Measurements from ENCODE around the gene OR4D9. TPM values are rescaled to one million over a fixed set of nuclear protein-coding genes. Genes with fewer than 3 reads are reported as not detected.

The OR4D9 gene
- total and polyA plus RNA-seq, 2 donors (not counting 3 experiments of a cell fraction or from before 2014, with no cell fraction given) = not detected

GRCh38 chr11:59552844-59553243, 41.5 kb downstream of the OR4D9 start:
- Histone ChIP-seq H3K27me3 (ENCODE audit: control insufficient read depth in 2 of 2, insufficient read depth in 2 of 2, low read length in 2 of 2) (no peaks in the 10 kb centered on the region), H4K20me1 (replicated peaks; ENCODE audit: control insufficient read depth, extremely low read depth, insufficient read depth, low read length) (no peaks in the 10 kb centered on the region), H3K4me3 (replicated peaks in 1 of 3; ENCODE audit: insufficient read depth in 1 of 3, low read depth in 1 of 3, low read length in 3 of 3) (no peak overlapping the region), H2AFZ (ENCODE audit: low read depth, low read length) (no peak overlapping the region), H3K36me3 (ENCODE audit: control insufficient read depth in 2 of 2, extremely low read depth in 1 of 2, insufficient read depth in 2 of 2, low read length in 2 of 2) (no peaks in the 10 kb centered on the region), H3K4me1 (ENCODE audit: control insufficient read depth, extremely low read depth, insufficient read depth, low read length) (peaks cover 22% of the 10 kb centered on the region), H3K9ac (replicated peaks; ENCODE audit: extremely low read depth, insufficient read depth, low read length) (no peak overlapping the region), H3K27ac (ENCODE audit: insufficient read depth, low read depth, low read length) (no peak overlapping the region), H3K79me2 (ENCODE audit: control insufficient read depth, insufficient read depth, low read length) (no peaks in the 10 kb centered on the region), H3K9me1 (replicated peaks; ENCODE audit: control insufficient read depth, extremely low read depth, insufficient read depth, low read length) (no peaks in the 10 kb centered on the region), H3K9me3 (replicated peaks; ENCODE audit: control insufficient read depth, insufficient read depth, low read length) (no peaks in the 10 kb centered on the region), H3K4me2 (ENCODE audit: insufficient read depth, low read length) (no peak overlapping the region)
- dilution Hi-C loops (cut with MboI; ENCODE audit: extremely low pct_ligation_motif_present, low sequenced_read_pairs) = no loop called here
- FAIRE-seq = no peak
- POLR2A ChIA-PET = no interaction called here
- no peak for TF ChIP-seq MYC (IDR thresholded peaks at IDR 0.05; ENCODE audit: low read depth, low read length)
- no peak for TF ChIP-seq FOS (IDR thresholded peaks at IDR 0.05; ENCODE audit: borderline replicate concordance, insufficient read depth, low read length)
- no peak for TF ChIP-seq GATA2 (IDR thresholded peaks at IDR 0.05; ENCODE audit: insufficient read depth, insufficient read length, low read depth, low read length)
- TF ChIP-seq JUN (IDR thresholded peaks at IDR 0.05; ENCODE audit: borderline replicate concordance, insufficient read depth, insufficient read length, low read depth) = no peak
- no peak for TF ChIP-seq MAX (IDR thresholded peaks at IDR 0.05; ENCODE audit: insufficient read depth, insufficient read length)
- intact Hi-C loops (cut with micrococcal nuclease) = loop anchor here (5.0 to 10.0 kb wide), 2 partner anchors 249 to 642 kb away; no protein-coding TSS in a partner anchor
- CTCF ChIA-PET = interaction anchor here (1.7 kb wide), 1 partner anchor 13 kb away, joined by 4 read pairs; no protein-coding TSS in a partner anchor
- no TSS peak for BruUV-seq (replicated peaks)
- no peak for DNase-seq (ENCODE audit: low read depth, low spot score)

GRCh38 chr11:59553323-59553722, 42.0 kb downstream of the OR4D9 start:
- no TSS peak for BruUV-seq (replicated peaks)
- H3K27ac ChIP-seq (ENCODE audit: insufficient read depth, low read depth, low read length) = no peak overlapping the region
- H3K9me1 ChIP-seq (replicated peaks; ENCODE audit: control insufficient read depth, extremely low read depth, insufficient read depth, low read length) = no peaks in the 10 kb centered on the region
- no peaks in the 10 kb centered on the region for H4K20me1 ChIP-seq (replicated peaks; ENCODE audit: control insufficient read depth, extremely low read depth, insufficient read depth, low read length)
- DNase-seq (ENCODE audit: low read depth, low spot score) = no peak
- peaks cover 18% of the 10 kb centered on the region for H3K4me1 ChIP-seq (ENCODE audit: control insufficient read depth, extremely low read depth, insufficient read depth, low read length)
- no peak overlapping the region for H3K4me3 ChIP-seq (replicated peaks in 1 of 3; ENCODE audit: insufficient read depth in 1 of 3, low read depth in 1 of 3, low read length in 3 of 3)
- no peak for TF ChIP-seq CTCF (IDR thresholded peaks at IDR 0.05; ENCODE audit: extremely low read depth in 1 of 2, insufficient read depth in 1 of 2, low read depth in 1 of 2, low read length in 2 of 2)
- no peak for TF ChIP-seq POLR2A (IDR thresholded peaks at IDR 0.05; ENCODE audit: low read depth, low read length)
- no peak for TF ChIP-seq POLR2AphosphoS5 (IDR thresholded peaks at IDR 0.05; ENCODE audit: insufficient read depth, low read depth, low read length)
- TF ChIP-seq MAX (IDR thresholded peaks at IDR 0.05; ENCODE audit: insufficient read depth, insufficient read length) = no peak
- no peak for TF ChIP-seq FOS (IDR thresholded peaks at IDR 0.05; ENCODE audit: borderline replicate concordance, insufficient read depth, low read length)
- no peak for TF ChIP-seq EZH2 (IDR thresholded peaks at IDR 0.05; ENCODE audit: borderline replicate concordance, low read depth, low read length, severe bottlenecking)
- no peak for TF ChIP-seq MYC (IDR thresholded peaks at IDR 0.05; ENCODE audit: low read depth, low read length)
- no peak for TF ChIP-seq GATA2 (IDR thresholded peaks at IDR 0.05; ENCODE audit: insufficient read depth, insufficient read length, low read depth, low read length)
- ChIA-PET CTCF (no interaction called here), POLR2A (no interaction called here)
- H3K9me3 ChIP-seq (replicated peaks; ENCODE audit: control insufficient read depth, insufficient read depth, low read length) = no peaks in the 10 kb centered on the region
- no peaks in the 10 kb centered on the region for H3K36me3 ChIP-seq (ENCODE audit: control insufficient read depth in 2 of 2, extremely low read depth in 1 of 2, insufficient read depth in 2 of 2, low read length in 2 of 2)
- intact Hi-C loops (cut with micrococcal nuclease) = loop anchor here (5.0 to 10.0 kb wide), 2 partner anchors 249 to 641 kb away; no protein-coding TSS in a partner anchor
- dilution Hi-C loops (cut with MboI; ENCODE audit: extremely low pct_ligation_motif_present, low sequenced_read_pairs) = no loop called here
- H3K79me2 ChIP-seq (ENCODE audit: control insufficient read depth, insufficient read depth, low read length) = no peaks in the 10 kb centered on the region
- H3K4me2 ChIP-seq (ENCODE audit: insufficient read depth, low read length) = no peak overlapping the region
- H3K9ac ChIP-seq (replicated peaks; ENCODE audit: extremely low read depth, insufficient read depth, low read length) = no peak overlapping the region
- H3K27me3 ChIP-seq (ENCODE audit: control insufficient read depth in 2 of 2, insufficient read depth in 2 of 2, low read length in 2 of 2) = no peaks in the 10 kb centered on the region
- FAIRE-seq = no peak
- no peak overlapping the region for H2AFZ ChIP-seq (ENCODE audit: low read depth, low read length)

Measured in endothelial cell of umbilical vein (primary cell).